ENCODE results near the gene FOXO4. TPM values are rescaled to one million over a fixed set of nuclear protein-coding genes. Genes with fewer than 3 reads are reported as not detected.

Gene FOXO4
- total and polyA plus RNA-seq, 10 of the 15 experiments (the other 5 are each of a cell fraction or from before 2014, with no cell fraction given): 0.05 to 6.9 (median 2.3) TPM

- TF ChIP-seq SP1 (IDR thresholded peaks at IDR 0.05; ENCODE audit: low read depth, low read length): peak; percentile 81
- TF ChIP-seq, protein P1, sequence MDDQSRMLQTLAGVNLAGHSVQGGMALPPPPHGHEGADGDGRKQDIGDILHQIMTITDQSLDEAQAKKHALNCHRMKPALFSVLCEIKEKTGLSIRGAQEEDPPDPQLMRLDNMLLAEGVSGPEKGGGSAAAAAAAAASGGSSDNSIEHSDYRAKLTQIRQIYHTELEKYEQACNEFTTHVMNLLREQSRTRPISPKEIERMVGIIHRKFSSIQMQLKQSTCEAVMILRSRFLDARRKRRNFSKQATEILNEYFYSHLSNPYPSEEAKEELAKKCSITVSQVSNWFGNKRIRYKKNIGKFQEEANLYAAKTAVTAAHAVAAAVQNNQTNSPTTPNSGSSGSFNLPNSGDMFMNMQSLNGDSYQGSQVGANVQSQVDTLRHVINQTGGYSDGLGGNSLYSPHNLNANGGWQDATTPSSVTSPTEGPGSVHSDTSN (IDR thresholded peaks at IDR 0.05; ENCODE audit: insufficient replicate concordance, low read depth, low read length): peak; percentile 88
- peak; percentile 97 for TF ChIP-seq NFYB (IDR thresholded peaks at IDR 0.05; ENCODE audit: insufficient read depth, low read depth, low read length)
- TF ChIP-seq MXI1 (IDR thresholded peaks at IDR 0.05; ENCODE audit: low read depth, low read length): peak; percentile 95
- no peak for TF ChIP-seq SMARCA5 (IDR thresholded peaks at IDR 0.05)
- TF ChIP-seq IRF4 (IDR thresholded peaks at IDR 0.05; ENCODE audit: low read depth, low read length): no peak
- peak; percentile 98 for TF ChIP-seq SIN3A (IDR thresholded peaks at IDR 0.05; ENCODE audit: low read depth, low read length)
Observed at GRCh38 chrX:71053217-71053621, 42.4 kb upstream of the FOXO4 start (continued).

GRCh38 chrX:71056867-71057266, 38.8 kb upstream of the FOXO4 start:
- Histone ChIP-seq H3K4me2 (ENCODE audit: control insufficient read depth, insufficient read depth) (no peak overlapping the region), H2AFZ (ENCODE audit: control insufficient read depth, low read depth, low read length) (no peak overlapping the region), H3K79me2 (ENCODE audit: control insufficient read depth, insufficient read depth, low read length) (peaks cover under 1% of the 10 kb centered on the region), H3K9ac (ENCODE audit: control insufficient read depth, insufficient read depth, low read length) (no peak overlapping the region), H3K36me3 (ENCODE audit: control insufficient read depth in 2 of 2, insufficient read depth in 2 of 2, low read length in 1 of 2) (peaks cover 2 to 4% of the 10 kb centered on the region in 2 experiments; a peak in 2 of 4 replicates), H3K9me3 (replicated peaks; ENCODE audit: control insufficient read depth, insufficient read depth, low read length) (no peaks in the 10 kb centered on the region), H3K4me3 (no peak overlapping the region), H3K27ac (ENCODE audit: control insufficient read depth, insufficient read depth) (no peak overlapping the region), H3K4me1 (ENCODE audit: control insufficient read depth, insufficient read depth, low read length) (no peaks in the 10 kb centered on the region; the same call in 1 of the 2 replicates), H3K27me3 (replicated peaks in 1 of 2; ENCODE audit: control insufficient read depth in 2 of 2, insufficient read depth in 2 of 2, low read length in 1 of 2) (no peaks in the 10 kb centered on the region), H4K20me1 (ENCODE audit: control insufficient read depth, insufficient read depth) (no peaks in the 10 kb centered on the region)
- BruUV-seq (replicated peaks): no TSS peak
- ChIA-PET SMC1A (ENCODE audit: uncharacterized antibody, unreplicated experiment) (no interaction called here), POLR2A (no interaction called here), CTCF (no interaction called here), RAD21 (ENCODE audit: unreplicated experiment) (no interaction called here)
- FAIRE-seq (no peak), DNase-seq (ENCODE audit: low read depth, low spot score) (no peak), ATAC-seq (no peak)
- intact Hi-C loops (cut with micrococcal nuclease; ENCODE audit: unreplicated experiment) (no loop called here), in situ Hi-C loops (cut with MboI) (no loop called here)
- TF ChIP-seq BACH1 (IDR thresholded peaks at IDR 0.05; ENCODE audit: borderline replicate concordance) (no peak), USF1 (IDR thresholded peaks at IDR 0.05; ENCODE audit: borderline replicate concordance, extremely low read length, insufficient read depth, low read depth, low read length) (no peak), KAT2A (conservative IDR thresholded peaks at IDR 0.05; ENCODE audit: control insufficient read depth, low read depth, low read length) (no peak), IKZF1 (conservative IDR thresholded peaks at IDR 0.05) (no peak), IKZF2 (IDR thresholded peaks at IDR 0.05) (no peak), TAF1 (IDR thresholded peaks at IDR 0.05; ENCODE audit: borderline replicate concordance, low read depth, low read length) (no peak), ZSCAN29 (IDR thresholded peaks at IDR 0.05) (no peak), RAD51 (IDR thresholded peaks at IDR 0.05) (no peak), PML (IDR thresholded peaks at IDR 0.05; ENCODE audit: low read length) (no peak), CBX5 (IDR thresholded peaks at IDR 0.05; ENCODE audit: low read depth) (no peak), MEF2A (IDR thresholded peaks at IDR 0.05; ENCODE audit: insufficient read depth, low read depth, low read length) (no peak)
- TF ChIP-seq, protein P2, sequence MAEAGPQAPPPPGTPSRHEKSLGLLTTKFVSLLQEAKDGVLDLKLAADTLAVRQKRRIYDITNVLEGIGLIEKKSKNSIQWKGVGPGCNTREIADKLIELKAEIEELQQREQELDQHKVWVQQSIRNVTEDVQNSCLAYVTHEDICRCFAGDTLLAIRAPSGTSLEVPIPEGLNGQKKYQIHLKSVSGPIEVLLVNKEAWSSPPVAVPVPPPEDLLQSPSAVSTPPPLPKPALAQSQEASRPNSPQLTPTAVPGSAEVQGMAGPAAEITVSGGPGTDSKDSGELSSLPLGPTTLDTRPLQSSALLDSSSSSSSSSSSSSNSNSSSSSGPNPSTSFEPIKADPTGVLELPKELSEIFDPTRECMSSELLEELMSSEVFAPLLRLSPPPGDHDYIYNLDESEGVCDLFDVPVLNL (IDR thresholded peaks at IDR 0.05; ENCODE audit: low read depth, low read length): no peak
- TF ChIP-seq, protein P3, sequence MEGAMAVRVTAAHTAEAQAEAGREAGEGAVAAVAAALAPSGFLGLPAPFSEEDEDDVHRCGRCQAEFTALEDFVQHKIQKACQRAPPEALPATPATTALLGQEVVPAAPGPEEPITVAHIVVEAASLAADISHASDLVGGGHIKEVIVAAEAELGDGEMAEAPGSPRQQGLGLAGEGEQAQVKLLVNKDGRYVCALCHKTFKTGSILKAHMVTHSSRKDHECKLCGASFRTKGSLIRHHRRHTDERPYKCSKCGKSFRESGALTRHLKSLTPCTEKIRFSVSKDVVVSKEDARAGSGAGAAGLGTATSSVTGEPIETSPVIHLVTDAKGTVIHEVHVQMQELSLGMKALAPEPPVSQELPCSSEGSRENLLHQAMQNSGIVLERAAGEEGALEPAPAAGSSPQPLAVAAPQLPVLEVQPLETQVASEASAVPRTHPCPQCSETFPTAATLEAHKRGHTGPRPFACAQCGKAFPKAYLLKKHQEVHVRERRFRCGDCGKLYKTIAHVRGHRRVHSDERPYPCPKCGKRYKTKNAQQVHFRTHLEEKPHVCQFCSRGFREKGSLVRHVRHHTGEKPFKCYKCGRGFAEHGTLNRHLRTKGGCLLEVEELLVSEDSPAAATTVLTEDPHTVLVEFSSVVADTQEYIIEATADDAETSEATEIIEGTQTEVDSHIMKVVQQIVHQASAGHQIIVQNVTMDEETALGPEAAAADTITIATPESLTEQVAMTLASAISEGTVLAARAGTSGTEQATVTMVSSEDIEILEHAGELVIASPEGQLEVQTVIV (IDR thresholded peaks at IDR 0.05; ENCODE audit: borderline replicate concordance, partially characterized antibody): no peak

All from GM12878 (cell line).